Activated CD4-positive, alpha-beta T cell treated with anti-CD3 and anti-CD28 coated beads for 36 hours (primary cell): ENCODE data around the gene NYAP2. TPM values are rescaled to one million over a fixed set of nuclear protein-coding genes. Genes with fewer than 3 reads are reported as not detected.

Source experiments
- ATAC-seq: fragments of 200-7000 bp; cut with Tn5 transposase; one replicate; pipeline ENCODE4 v1.10.0; 2021; ENCODE audit warnings: mild to moderate bottlenecking, moderate library complexity
- CTCF ChIA-PET: fragments of 350-600 bp; sonication (Branson Sonifier 250); formaldehyde crosslinking; loops from one replicate; lab custom pipeline; 2021; ENCODE audit warnings: antibody characterized with exemption; lab: Charles Lee
- POLR2A ChIA-PET: fragments of 350-600 bp; sonication (Branson Sonifier 250); formaldehyde crosslinking; loops from one replicate; lab custom pipeline; 2021; ENCODE audit warnings: antibody characterized with exemption, inconsistent platforms; lab: Charles Lee
- DNase-seq: peaks from one replicate; pipeline ENCODE4 v3.0.0-alpha.2; 2020
- H3K27ac Mint-ChIP-seq: one replicate; pipeline ENCODE4 v1.8.0; 2021; ENCODE audit warnings: mixed read lengths
- H3K27me3 Mint-ChIP-seq: one replicate; pipeline ENCODE4 v1.8.0; 2021; ENCODE audit warnings: mixed read lengths
- H3K36me3 Mint-ChIP-seq: one replicate; pipeline ENCODE4 v1.8.0; 2021; ENCODE audit warnings: low read depth, mixed read lengths
- H3K4me1 Mint-ChIP-seq: one replicate; pipeline ENCODE4 v1.8.0; 2021; ENCODE audit warnings: mixed read lengths
- H3K4me3 Mint-ChIP-seq: one replicate; pipeline ENCODE4 v1.8.0; 2021; ENCODE audit warnings: mild to moderate bottlenecking, moderate library complexity, mixed read lengths
- H3K9me3 Mint-ChIP-seq: one replicate; pipeline ENCODE4 v1.8.0; 2021; ENCODE audit warnings: low read depth, mixed read lengths
- intact Hi-C, 2 experiments: fragments of 100-400 bp; cut with DNase I in 1 of 2; cut with micrococcal nuclease in 1 of 2; formaldehyde crosslinking; loops; one replicate each; pipeline versions ENCODE4 v1.14.2 to v1.15.1; 2022 to 2024; cut with DNase I, micrococcal nuclease
- total RNA-seq, 2 experiments: library from RNA; stranded (reverse); gene quantifications; one replicate each; pipeline ENCODE4 v1.2.3, GENCODE V29; 2021

The NYAP2 gene
- total RNA-seq, 2 experiments from 2014 or later: not detected

DNA sequence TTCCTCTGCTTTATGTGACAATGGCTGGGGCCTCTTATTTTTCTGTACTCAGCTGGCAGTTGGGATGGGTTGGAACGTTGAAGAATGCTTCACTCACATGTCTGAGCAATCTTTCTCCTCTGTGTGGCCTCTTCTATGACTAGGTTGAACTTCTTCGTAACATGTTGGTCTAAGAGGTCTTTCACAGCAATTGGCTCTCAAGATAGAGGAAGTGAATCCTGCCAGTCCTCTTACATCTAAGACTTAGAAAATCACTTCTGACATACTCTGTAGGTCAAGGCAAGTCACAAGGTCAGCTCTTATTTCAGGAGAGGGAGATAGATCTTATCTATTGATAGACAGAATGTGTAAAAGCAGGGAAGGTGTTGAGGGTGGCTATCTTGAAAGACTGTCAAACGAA, 174.1 kb downstream of the NYAP2 start:
- Mint-ChIP-seq H3K27me3 (peaks cover 20% of the 10 kb centered on the region), H3K9me3 (peaks cover 4% of the 10 kb centered on the region), H3K36me3 (no peaks in the 10 kb centered on the region), H3K4me3 (no peak overlapping the region), H3K27ac (no peak overlapping the region), H3K4me1 (no peaks in the 10 kb centered on the region)
- intact Hi-C loops: no loop called here
- ATAC-seq: no peak
- DNase-seq: no peak
- ChIA-PET CTCF (no interaction called here), POLR2A (no interaction called here)

DNA sequence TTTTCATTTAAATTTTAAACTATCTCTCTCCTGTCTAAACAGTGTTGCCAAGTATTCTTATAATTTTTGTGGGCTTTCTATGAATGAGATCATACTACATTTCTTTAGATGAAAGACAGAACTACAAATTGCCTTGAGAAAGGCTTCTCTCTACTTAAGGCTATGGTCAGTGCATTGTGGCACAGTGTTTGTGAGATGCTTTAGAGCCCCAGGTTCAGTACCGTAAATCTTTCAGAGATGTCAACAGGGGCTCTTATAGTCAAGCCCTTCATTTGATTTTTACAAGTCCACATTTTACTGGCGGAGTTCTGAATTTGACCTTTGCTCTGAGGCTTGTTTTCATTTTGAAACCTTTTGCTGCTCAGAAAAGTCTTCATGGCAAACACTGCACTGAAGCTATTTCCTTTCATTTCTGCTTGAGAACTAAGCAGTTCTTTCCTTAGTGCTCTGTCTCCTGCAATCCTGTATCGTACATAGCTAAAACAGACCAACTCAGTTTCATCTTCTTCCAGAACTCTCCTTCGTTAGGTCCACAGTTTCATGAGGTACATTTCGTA, 175.2 kb downstream of the NYAP2 start:
- Mint-ChIP-seq H3K27ac (no peak overlapping the region), H3K9me3 (peaks cover 4% of the 10 kb centered on the region), H3K4me1 (no peaks in the 10 kb centered on the region), H3K36me3 (no peaks in the 10 kb centered on the region), H3K27me3 (peaks cover 20% of the 10 kb centered on the region), H3K4me3 (no peak overlapping the region)
- CTCF ChIA-PET: interaction anchor here (0.6 kb wide), 1 partner anchor 50 kb away, joined by 3 read pairs; no protein-coding TSS in a partner anchor
- DNase-seq (no peak), ATAC-seq (no peak)
- POLR2A ChIA-PET: no interaction called here
- intact Hi-C loops: no loop called here

DNA sequence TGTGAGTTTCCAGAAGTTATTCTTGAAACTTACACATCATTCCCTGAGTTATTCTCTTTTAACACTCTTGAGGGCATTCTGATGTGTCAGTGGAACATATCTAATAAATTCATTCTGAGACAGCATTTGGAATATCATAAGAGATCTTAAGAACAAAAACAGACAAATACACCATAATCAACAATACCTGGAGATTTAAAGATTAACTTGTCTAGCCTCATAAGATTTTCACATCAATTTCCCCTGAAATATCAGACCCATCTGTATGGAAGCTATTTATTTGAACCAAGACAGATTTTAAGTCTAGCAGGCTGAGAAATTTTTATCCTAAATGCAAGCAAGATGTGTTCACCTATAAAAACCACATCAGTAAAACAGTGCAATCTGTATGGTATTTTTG, 181.6 kb downstream of the NYAP2 start:
- ChIA-PET CTCF (no interaction called here), POLR2A (no interaction called here)
- ATAC-seq: no peak

DNA sequence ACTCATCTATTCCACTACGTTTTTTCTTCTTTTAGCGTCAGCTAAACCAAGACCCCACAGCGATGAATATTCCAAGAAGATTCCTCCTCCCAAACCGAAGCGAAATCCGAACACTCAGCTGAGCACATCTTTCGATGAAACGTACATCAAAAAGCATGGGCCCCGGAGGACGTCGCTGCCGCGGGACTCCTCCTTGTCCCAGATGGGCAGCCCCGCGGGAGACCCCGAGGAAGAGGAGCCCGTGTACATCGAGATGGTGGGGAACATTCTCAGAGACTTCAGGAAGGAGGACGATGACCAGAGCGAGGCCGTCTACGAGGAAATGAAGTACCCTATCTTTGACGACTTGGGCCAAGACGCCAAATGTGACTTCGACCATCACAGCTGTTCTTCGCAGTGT, 182.4 kb downstream of the NYAP2 start:
- ChIA-PET POLR2A (no interaction called here), CTCF (no interaction called here)
- no peaks in the 10 kb centered on the region for H3K36me3 Mint-ChIP-seq
- DNase-seq: no peak
- ATAC-seq: no peak
- no peak overlapping the region for H3K4me3 Mint-ChIP-seq
- intact Hi-C loops: no loop called here
- peaks cover 10% of the 10 kb centered on the region for H3K27me3 Mint-ChIP-seq
- H3K27ac Mint-ChIP-seq: no peak overlapping the region
- no peaks in the 10 kb centered on the region for H3K4me1 Mint-ChIP-seq
- no peaks in the 10 kb centered on the region for H3K9me3 Mint-ChIP-seq

More for the DNA sequence above, 181.6 kb downstream of the NYAP2 start:
- H3K27me3 Mint-ChIP-seq: peaks cover 8% of the 10 kb centered on the region
- H3K27ac Mint-ChIP-seq: no peak overlapping the region
- no peaks in the 10 kb centered on the region for H3K4me1 Mint-ChIP-seq
- intact Hi-C loops: no loop called here
- H3K4me3 Mint-ChIP-seq: no peak overlapping the region
- H3K36me3 Mint-ChIP-seq: no peaks in the 10 kb centered on the region
- H3K9me3 Mint-ChIP-seq: no peaks in the 10 kb centered on the region
- no peak for DNase-seq

DNA sequence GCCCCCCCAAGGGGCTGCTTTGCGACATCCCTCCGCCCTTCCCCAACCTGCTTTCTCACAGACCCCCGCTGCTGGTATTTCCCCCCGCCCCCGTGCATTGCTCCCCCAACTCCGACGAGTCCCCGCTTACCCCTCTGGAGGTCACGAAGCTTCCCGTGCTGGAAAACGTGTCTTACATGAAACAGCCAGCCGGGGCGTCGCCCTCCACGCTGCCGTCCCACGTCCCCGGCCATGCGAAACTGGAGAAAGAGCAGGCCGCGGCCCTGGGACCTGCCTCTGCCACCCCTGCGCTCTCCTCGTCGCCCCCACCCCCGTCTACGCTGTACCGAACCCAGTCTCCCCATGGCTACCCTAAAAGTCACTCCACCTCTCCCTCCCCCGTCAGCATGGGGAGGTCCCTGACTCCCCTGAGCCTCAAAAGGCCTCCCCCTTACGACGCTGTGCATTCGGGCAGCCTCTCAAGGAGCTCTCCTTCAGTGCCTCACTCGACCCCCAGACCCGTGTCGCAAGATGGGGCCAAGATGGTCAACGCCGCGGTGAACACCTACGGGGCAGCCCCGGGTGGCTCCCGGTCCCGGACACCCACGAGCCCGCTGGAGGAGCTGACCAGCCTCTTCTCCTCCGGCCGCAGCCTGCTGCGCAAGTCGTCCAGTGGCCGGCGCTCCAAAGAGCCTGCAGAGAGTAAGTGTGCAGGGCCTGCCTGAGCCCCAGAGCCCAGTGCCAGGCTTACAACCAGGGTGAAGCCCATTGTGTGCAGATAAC, 183.0 kb downstream of the NYAP2 start:
- H3K27ac Mint-ChIP-seq: no peak overlapping the region
- DNase-seq: no peak
- H3K9me3 Mint-ChIP-seq: no peaks in the 10 kb centered on the region
- intact Hi-C loops: no loop called here
- no peaks in the 10 kb centered on the region for H3K36me3 Mint-ChIP-seq
- CTCF ChIA-PET: no interaction called here
- no peaks in the 10 kb centered on the region for H3K4me1 Mint-ChIP-seq
- ATAC-seq: no peak
- POLR2A ChIA-PET: no interaction called here
- peaks cover 13% of the 10 kb centered on the region for H3K27me3 Mint-ChIP-seq
- H3K4me3 Mint-ChIP-seq: no peak overlapping the region

DNA sequence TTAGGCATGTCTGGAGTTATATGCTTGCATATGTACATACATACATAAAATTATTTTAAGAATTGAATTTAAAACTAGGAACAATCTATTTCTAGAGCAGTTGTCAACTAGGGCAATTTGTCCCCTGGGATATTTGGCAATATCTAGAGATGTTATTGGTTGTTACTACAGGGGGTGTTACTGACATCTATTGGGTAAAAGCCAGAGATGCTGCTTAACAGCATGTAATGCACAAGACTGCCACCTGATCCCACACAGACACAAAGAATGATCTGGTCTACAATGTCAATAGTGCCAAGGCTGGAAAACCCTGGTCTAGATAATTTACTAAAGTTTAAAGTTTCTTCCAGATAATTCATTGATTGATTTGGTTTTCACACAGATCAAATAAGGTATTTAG, 185.3 kb downstream of the NYAP2 start:
- no peaks in the 10 kb centered on the region for H3K36me3 Mint-ChIP-seq
- DNase-seq (no peak), ATAC-seq (no peak)
- intact Hi-C loops: no loop called here
- ChIA-PET CTCF (interaction anchor here (0.7 kb wide), 1 partner anchor 1995 kb away, joined by 3 read pairs; no protein-coding TSS in a partner anchor), POLR2A (no interaction called here)
- no peak overlapping the region for H3K27ac Mint-ChIP-seq
- H3K4me3 Mint-ChIP-seq: no peak overlapping the region
- H3K27me3 Mint-ChIP-seq: peaks cover 8% of the 10 kb centered on the region
- no peaks in the 10 kb centered on the region for H3K4me1 Mint-ChIP-seq
- no peaks in the 10 kb centered on the region for H3K9me3 Mint-ChIP-seq

DNA sequence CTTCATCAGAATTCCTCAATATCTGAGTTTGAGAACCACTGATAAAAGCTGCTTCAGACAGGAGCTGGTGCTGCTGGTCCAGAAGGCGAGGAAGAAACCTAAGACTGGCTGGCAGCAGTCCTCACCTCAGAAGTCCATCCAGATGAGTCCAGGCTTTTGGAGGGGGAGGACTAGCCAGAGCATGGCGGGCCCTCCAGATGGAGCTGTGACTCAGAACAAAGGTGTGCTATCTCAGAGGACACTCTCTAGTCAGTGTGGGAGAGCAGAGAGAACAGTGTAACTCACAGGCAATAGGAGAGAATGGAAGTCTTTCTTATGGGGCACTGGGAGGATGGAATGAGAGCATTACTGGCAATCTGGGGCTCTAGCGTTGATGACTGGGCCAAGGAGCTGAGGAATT, 191.4 kb downstream of the NYAP2 start:
- Mint-ChIP-seq H3K9me3 (no peaks in the 10 kb centered on the region), H3K27ac (no peak overlapping the region), H3K27me3 (peaks cover 9% of the 10 kb centered on the region), H3K4me1 (no peaks in the 10 kb centered on the region), H3K36me3 (no peaks in the 10 kb centered on the region), H3K4me3 (no peak overlapping the region)
- intact Hi-C loops: no loop called here
- ChIA-PET POLR2A (no interaction called here), CTCF (no interaction called here)
- DNase-seq: no peak
- no peak for ATAC-seq

DNA sequence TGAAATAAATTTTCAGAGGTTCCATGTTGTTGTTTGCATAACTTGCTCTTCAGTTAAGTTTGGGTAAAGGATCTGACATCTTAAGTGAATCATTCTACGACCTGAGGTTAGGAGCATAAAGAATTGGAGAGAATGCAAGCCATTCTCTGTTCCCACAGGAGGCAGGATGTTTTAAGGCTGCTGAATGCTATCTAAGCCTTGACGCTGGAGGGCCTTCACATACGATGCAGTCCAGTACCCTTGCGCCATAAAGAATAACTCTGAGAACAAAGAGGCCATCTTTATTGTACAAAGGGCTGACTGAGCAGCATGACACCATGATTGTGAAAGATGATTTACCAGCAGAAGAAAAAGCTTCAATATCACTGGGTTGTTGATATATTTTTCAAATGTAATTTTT, 198.4 kb downstream of the NYAP2 start:
- Mint-ChIP-seq H3K4me1 (no peaks in the 10 kb centered on the region), H3K27me3 (peaks cover 2% of the 10 kb centered on the region), H3K36me3 (no peaks in the 10 kb centered on the region), H3K27ac (no peak overlapping the region), H3K9me3 (peaks cover 5% of the 10 kb centered on the region), H3K4me3 (no peak overlapping the region)
- ChIA-PET POLR2A (interaction anchor here (0.7 kb wide), 1 partner anchor 164 kb away, joined by 3 read pairs; no protein-coding TSS in a partner anchor), CTCF (no interaction called here)
- no peak for ATAC-seq
- no peak for DNase-seq
- intact Hi-C loops: no loop called here

DNA sequence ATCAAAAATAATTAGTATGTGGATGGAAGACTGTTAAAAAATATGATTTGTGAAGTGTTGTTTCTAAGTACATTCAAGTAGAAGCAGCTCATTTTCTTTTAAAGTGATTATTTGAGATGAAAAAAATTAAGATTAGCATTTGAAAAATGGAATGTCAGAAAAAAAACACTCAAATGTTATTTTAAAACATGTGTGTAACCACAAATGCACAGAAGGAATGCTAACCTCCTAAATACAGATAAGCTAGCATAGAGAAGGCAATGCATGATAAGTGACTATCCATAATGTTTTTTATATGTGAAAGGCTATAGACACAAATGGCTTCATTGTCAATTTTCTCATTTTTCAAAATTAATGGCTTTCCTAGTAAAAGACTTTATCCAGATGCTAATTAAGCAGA, 198.9 kb downstream of the NYAP2 start:
- Mint-ChIP-seq H3K4me1 (no peaks in the 10 kb centered on the region), H3K4me3 (no peak overlapping the region), H3K9me3 (peaks cover 5% of the 10 kb centered on the region), H3K27me3 (peaks cover 2% of the 10 kb centered on the region), H3K36me3 (no peaks in the 10 kb centered on the region), H3K27ac (no peak overlapping the region)
- ChIA-PET POLR2A (interaction anchor here (0.7 kb wide), 1 partner anchor 165 kb away, joined by 3 read pairs; no protein-coding TSS in a partner anchor), CTCF (no interaction called here)
- ATAC-seq: no peak
- intact Hi-C loops: no loop called here
- no peak for DNase-seq

DNA sequence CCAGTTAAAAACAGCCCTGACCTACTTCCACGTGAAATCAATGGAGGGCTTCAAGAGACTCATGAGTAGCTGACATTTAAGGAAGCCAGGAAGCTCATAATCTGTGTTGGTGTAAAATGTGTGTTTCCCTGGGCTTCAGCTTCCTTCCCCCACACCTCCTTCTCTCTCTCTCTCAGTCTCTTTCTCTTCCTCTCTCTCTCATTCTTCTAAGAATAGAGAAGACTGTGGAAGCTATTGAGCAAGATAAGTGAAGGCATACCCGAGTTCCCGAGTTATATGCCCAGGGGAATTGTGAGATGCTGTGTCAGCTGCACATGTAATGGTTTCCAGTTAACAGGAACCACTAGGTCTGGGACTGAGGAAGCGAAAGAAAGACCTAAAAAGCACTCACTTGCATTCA, 199.4 kb downstream of the NYAP2 start:
- Mint-ChIP-seq H3K27me3 (no peaks in the 10 kb centered on the region), H3K27ac (no peak overlapping the region), H3K4me3 (no peak overlapping the region), H3K4me1 (no peaks in the 10 kb centered on the region), H3K36me3 (no peaks in the 10 kb centered on the region), H3K9me3 (peaks cover 5% of the 10 kb centered on the region)
- ATAC-seq (no peak), DNase-seq (no peak)
- ChIA-PET CTCF (no interaction called here), POLR2A (no interaction called here)
- intact Hi-C loops: no loop called here

DNA sequence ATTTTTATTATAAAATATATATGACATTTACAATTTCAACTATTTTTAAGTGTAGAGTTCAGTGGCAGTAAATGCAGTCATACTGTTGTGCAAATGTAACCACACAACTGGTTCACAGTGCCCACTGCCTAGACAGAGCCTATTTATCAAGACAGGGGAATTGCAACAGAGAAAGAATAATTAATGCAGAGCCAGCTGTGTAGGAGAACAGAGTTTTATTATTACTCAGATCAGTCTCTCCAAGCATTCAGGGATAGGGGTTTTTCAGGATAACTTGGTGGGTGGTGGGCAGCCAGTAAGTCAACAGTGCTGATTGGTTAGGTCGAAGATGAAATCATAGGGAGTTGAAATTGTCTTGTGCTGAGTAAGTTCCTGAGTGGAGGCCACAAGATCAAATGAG, 200.3 kb downstream of the NYAP2 start:
- POLR2A ChIA-PET: no interaction called here
- ATAC-seq (no peak), DNase-seq (no peak)
- no peaks in the 10 kb centered on the region for H3K27me3 Mint-ChIP-seq
- H3K9me3 Mint-ChIP-seq: peaks cover 5% of the 10 kb centered on the region
- no peak overlapping the region for H3K4me3 Mint-ChIP-seq
- H3K36me3 Mint-ChIP-seq: no peaks in the 10 kb centered on the region
- intact Hi-C loops: no loop called here
- CTCF ChIA-PET: no interaction called here
- H3K27ac Mint-ChIP-seq: no peak overlapping the region
- H3K4me1 Mint-ChIP-seq: no peaks in the 10 kb centered on the region

DNA sequence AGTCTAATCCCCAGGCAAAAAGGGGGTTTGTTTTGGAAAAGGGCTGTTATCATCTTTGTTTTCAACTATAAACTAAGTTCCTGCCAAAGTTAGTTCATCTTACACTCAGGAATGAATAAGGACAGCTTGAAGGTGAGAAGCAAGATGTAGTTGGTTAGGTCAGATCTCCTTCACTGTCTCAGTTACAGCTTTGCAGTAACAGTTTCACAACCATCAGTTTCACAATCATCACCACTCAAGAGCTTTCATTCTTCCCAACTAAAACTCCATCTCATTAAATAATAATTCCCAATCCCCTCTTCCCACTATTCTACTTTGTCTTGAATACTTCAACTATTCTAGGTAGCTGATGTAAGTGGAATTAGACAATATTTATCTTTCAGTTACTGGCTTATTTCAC, 200.9 kb downstream of the NYAP2 start:
- POLR2A ChIA-PET: no interaction called here
- intact Hi-C loops: no loop called here
- H3K27me3 Mint-ChIP-seq: no peaks in the 10 kb centered on the region
- peaks cover 5% of the 10 kb centered on the region for H3K9me3 Mint-ChIP-seq
- no peaks in the 10 kb centered on the region for H3K4me1 Mint-ChIP-seq
- ATAC-seq (no peak), DNase-seq (no peak)
- no peaks in the 10 kb centered on the region for H3K36me3 Mint-ChIP-seq
- CTCF ChIA-PET: no interaction called here
- no peak overlapping the region for H3K4me3 Mint-ChIP-seq
- no peak overlapping the region for H3K27ac Mint-ChIP-seq
